Fibroblast of villous mesenchyme (primary cell): Measurements from ENCODE around the gene VPS52. TPM values are rescaled to one million over a fixed set of nuclear protein-coding genes. Genes with fewer than 3 reads are reported as not detected.

ENCODE experiments used
- DNase-seq: peaks from one replicate; pipeline ENCODE4 v3.0.0-alpha.2; 2010; ENCODE audit warnings: low read depth
- H3K4me3 ChIP-seq: 2 replicates; pipeline ENCODE4 v1.5.1; 2011; ENCODE audit warnings: low read depth, mild to moderate bottlenecking, low read length
- CTCF ChIP-seq: IDR thresholded peaks from 2 replicates; pipeline ENCODE4 v1.5.1; 2012; ENCODE audit warnings: low read depth, mild to moderate bottlenecking, low read length; ENCODE audit not compliant: insufficient read depth
- total RNA-seq: library from RNA; depleted of rRNA; stranded (reverse); fragments of >200 nt; gene quantifications from 2 replicates; pipeline ENCODE4 v1.2.3, GENCODE V29; 2012

Gene VPS52
- 35.4 and 38.9 TPM in 2 replicates for total RNA-seq

GRCh38 chr6:33271468-33272274 lies at the start of gene VPS52, which contains the start of gene RPS18:
Gene VPS52, minus strand, starts transcription at chr6:33271876. Its CDS starts 201 bp downstream, at chr6:33271675.
Gene RPS18, plus strand, starts transcription at chr6:33272075. Its CDS starts 45 bp downstream, at chr6:33272120.
- no peak for TF ChIP-seq CTCF
- DNase-seq, result peak; percentile 100
- H3K4me3 ChIP-seq, result peak within 1 kb of the TSS; percentile 99

GRCh38 chr6:33321227-33321626 lies 49.6 kb upstream of the VPS52 start:
- H3K4me3 ChIP-seq, result peak overlapping the region; percentile 79
- no peak for DNase-seq
- TF ChIP-seq CTCF, result no peak

GRCh38 chr6:33320315-33321181 lies 48.9 kb upstream of the VPS52 start:
- no peak for TF ChIP-seq CTCF
- peak; percentile 96 for DNase-seq
- H3K4me3 ChIP-seq, result peak overlapping the region; percentile 28

GRCh38 chr6:33319939-33320314 lies 48.3 kb upstream of the VPS52 start:
- TF ChIP-seq CTCF, result no peak
- peak overlapping the region; percentile 28 for H3K4me3 ChIP-seq
- DNase-seq, result no peak

- H3K4me3 ChIP-seq, result peak overlapping the region; percentile 81
- no peak for TF ChIP-seq CTCF
- DNase-seq, result no peak
These were observed 46.9 kb upstream of the VPS52 start for GRCh38 chr6:33318426-33319073.

GRCh38 chr6:33317669-33318425 lies 46.2 kb upstream of the VPS52 start, which contains the start of gene ZBTB22:
Gene ZBTB22, minus strand, starts transcription at chr6:33317744. Its CDS starts 828 bp downstream, at chr6:33316916.
- H3K4me3 ChIP-seq, result peak within 1 kb of the TSS; percentile 81
- DNase-seq, result peak; percentile 100
- no peak for TF ChIP-seq CTCF
